AG08395 (cell line): Measurements from ENCODE around the gene GAL3ST1.

Experiments used
- DNase-seq: peaks from one replicate; pipeline ENCODE4 v3.0.0; 2012; ENCODE audit warnings: mixed read lengths, low spot score

The GAL3ST1 gene

DNA sequence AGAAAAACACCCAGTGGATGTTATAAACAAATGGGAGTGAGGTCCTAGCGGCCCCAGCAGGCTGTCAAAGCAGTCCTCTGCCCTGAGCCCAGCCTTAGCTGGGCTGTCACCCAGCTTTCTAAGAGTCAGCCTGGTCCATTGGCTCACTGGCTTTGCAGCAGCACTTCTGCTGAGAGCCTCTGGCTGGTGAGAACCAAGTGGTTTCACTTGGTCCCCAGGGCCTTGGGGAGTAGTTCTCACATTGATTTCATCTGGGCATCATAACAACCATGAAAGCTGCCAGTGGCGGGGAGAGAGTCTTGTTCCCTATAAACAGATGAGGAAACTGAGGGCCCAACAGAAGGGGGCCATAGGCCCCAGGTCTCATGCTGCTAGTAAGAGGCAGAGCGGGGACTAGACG lies 39.3 kb downstream of the GAL3ST1 start:
- no peak for DNase-seq

DNA sequence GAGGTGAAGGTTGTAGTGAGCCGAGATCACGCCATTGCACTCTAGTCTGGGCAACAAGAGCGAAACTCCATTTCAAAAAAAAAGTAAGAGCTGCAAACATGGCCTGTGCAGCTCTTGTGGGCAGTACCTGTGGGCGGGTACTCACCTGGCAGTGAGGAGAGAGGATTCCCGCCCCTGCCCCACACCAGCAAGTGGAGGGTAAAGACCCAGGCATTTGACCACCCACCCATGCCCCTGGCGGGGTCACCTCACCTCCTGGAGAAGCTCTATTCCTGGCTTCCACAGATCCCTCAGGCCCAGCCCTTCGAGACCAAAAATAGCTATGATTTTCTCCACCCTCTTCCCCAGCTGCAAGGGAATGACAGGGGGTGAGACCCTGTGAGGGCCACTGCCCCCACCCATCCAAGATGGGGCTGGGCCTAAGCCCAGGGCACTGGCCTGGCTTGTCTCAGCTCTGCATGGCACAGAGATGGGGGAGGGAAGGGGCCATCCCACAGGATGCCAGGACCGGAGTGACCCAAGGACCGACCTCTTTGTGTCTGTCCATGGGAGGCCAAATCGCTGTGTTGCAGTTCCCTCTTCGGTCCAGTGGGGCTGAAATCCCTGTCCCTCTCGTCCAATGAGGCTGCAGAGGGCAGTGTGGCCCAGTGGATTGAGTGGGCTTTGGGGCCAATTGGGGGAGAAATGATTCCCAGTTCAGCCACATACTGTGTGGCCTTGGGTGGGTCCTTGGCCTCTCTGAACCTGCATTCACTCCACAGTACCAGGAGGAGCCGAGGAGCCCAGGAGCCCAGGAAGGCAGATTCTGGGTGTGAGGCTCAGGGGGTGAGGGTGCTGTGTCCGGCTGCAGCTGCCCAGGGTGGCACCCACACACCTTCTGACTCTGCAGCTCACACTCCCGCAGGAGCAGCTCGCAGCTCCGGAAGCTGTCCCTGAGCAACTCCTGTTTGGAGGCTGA lies 42.5 kb downstream of the GAL3ST1 start:
- no peak for DNase-seq

GRCh38 chr22:30526656-30527055 lies 47.8 kb downstream of the GAL3ST1 start:
- DNase-seq: no peak

- no peak for DNase-seq
These were observed 50.6 kb downstream of the GAL3ST1 start for GRCh38 chr22:30523646-30524489.

GRCh38 chr22:30521368-30522156 lies 52.9 kb downstream of the GAL3ST1 start:
- DNase-seq: no peak

GRCh38 chr22:30519842-30520425 lies 54.5 kb downstream of the GAL3ST1 start:
- no peak for DNase-seq

DNA sequence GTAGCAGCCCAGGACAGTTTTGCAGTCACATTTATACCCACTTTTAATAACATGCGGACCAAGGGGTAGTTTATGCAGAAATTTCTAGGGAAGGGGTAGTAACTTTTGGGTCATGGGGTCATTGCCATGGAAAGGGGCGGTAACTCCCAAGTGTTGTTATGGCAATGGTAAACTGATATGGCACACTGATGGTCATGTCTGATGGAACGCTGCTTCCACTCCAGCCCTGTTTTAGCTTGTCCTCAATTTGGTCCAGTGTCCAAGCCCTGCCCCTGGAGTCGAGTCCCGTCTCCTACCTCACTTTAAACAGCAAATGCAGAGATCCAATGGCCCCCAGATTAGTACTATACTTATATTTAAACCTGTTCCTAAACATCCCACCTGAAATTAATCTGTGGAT lies 57.7 kb downstream of the GAL3ST1 start:
- no peak for DNase-seq

DNA sequence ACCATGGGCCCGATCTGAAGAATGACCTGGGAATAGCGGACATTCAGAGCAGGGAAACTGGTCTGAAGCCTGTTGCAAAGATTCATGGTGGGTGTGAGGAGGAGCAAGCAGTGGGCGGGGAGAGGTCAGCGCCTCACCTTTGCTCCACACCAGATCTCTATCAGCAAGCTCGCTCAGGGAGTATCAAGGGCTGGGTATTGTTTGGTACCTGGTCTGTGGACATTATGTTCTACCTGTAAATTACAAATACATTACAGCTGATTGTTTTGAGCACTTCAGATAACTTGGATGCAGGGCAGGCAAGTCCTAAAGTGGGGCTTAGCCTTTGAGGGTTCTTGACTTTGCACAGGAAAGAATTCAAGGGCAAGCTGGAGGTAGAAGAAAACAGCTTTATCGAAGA lies 58.2 kb downstream of the GAL3ST1 start:
- DNase-seq: no peak

DNA sequence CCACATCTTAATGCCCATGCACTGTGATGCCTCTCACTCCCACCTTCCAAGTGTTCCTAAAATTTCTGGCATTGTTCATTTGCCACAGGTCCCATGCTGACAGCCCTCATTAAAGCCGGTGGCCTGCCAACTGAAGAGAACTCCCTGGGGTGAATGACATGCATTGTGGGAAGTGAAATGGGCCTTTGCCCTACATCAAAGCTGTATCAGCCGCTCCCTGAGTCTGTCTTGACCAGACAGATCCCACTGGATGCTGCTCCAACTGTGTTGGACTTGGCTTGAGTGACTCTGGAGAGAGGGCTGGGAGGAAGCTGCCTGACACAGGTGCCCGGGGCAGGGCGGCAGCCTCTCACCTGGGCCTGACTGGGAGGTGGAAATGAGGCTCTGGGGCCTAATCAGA lies 60.2 kb downstream of the GAL3ST1 start:
- no peak for DNase-seq

- DNase-seq: no peak
These were observed 61.0 kb downstream of the GAL3ST1 start for GRCh38 chr22:30513462-30513861.

- DNase-seq: no peak
These were observed 62.6 kb downstream of the GAL3ST1 start for GRCh38 chr22:30511911-30512310.

DNA sequence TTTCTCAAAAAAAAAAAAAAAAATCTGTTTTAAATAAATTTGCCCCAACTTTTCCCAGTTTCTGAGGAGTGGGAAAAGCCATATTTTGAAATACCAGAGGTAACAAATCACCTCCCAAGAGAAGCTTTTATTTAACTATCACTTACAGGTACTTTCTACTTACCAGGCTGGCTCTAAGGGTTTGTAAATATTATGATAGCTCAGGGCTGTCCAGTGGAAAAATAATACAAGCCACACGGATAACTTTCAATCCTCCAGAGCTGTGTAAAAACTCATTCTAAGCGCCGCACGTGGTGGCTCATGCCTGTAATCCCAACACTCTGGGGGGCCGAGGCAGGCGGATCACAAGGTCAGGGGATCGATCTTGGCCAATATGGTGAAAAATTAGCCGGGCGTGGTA lies 63.4 kb downstream of the GAL3ST1 start:
- no peak for DNase-seq

GRCh38 chr22:30508216-30508615 lies 66.2 kb downstream of the GAL3ST1 start:
- no peak for DNase-seq

- no peak for DNase-seq
These were observed 66.8 kb downstream of the GAL3ST1 start for GRCh38 chr22:30507670-30508069.

DNA sequence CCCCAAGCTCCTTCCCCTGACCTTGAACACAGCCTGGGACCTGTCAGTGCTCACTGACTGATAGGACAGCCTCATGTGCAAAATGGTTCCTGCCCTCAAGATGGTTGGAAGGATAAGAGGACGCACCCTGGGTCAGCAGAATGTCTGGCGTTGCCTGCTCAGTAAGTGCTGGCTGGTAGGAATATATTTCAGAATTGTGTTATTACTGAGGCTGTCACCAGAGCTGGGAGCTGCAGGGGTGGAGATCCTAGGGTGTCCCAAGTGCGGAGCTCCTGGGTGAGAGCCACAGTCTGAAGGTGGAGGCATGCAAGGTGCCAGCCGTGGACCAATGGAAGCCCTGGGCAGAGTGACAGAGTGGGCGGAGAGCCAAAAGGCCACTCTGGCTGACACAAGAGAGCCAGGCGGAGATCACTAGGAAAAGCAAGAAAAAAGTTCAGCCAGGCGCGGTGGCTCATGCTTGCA lies 67.9 kb downstream of the GAL3ST1 start:
- no peak for DNase-seq
